Naive thymus-derived CD4-positive, alpha-beta T cell (primary cell): ENCODE data around the gene TEX264. TPM values are rescaled to one million over a fixed set of nuclear protein-coding genes. Genes with fewer than 3 reads are reported as not detected.

ENCODE experiments used
- ATAC-seq: fragments of 150-1000 bp; cut with Tn5 transposase; 2 replicates; pipeline ENCODE4 v1.10.0; 2021; ENCODE audit warnings: mild to moderate bottlenecking, moderate library complexity
- CTCF ChIA-PET: fragments of 350-600 bp; sonication (Branson Sonifier 250); formaldehyde crosslinking; loops from one replicate; lab custom pipeline; 2021; ENCODE audit warnings: antibody characterized with exemption; lab: Charles Lee
- POLR2A ChIA-PET: fragments of 350-600 bp; sonication (Branson Sonifier 250); formaldehyde crosslinking; loops from one replicate; lab custom pipeline; 2021; ENCODE audit warnings: antibody characterized with exemption, inconsistent platforms; lab: Charles Lee
- DNase-seq, 9 donors: peaks; one replicate each; pipeline versions ENCODE4 v3.0.0 to v3.0.0-alpha.2; 2020 to 2022; ENCODE audit warnings: mixed read lengths in 1 of 9
- H3K27ac ChIP-seq: one replicate; pipeline ENCODE4 v1.7.0; 2013; ENCODE audit warnings: mild to moderate bottlenecking, low read depth, low read length, moderate library complexity
- H3K27me3 ChIP-seq, 2 donors: one replicate each; pipeline ENCODE4 v1.7.0; 2013; ENCODE audit warnings: low read length in 2 of 2, mild to moderate bottlenecking in 2 of 2, moderate library complexity in 2 of 2; ENCODE audit not compliant: control insufficient read depth in 2 of 2, insufficient read depth in 2 of 2
- H3K36me3 ChIP-seq, 3 experiments: 1 replicate in 2 of 3; 2 replicates in 1 of 3; pipeline ENCODE4 v1.7.0; 2013; ENCODE audit warnings: low read length in 3 of 3, mild to moderate bottlenecking in 3 of 3, moderate library complexity in 1 of 3; ENCODE audit not compliant: insufficient read depth in 3 of 3, control insufficient read depth in 2 of 3
- H3K4me1 ChIP-seq, 2 donors: one replicate each; pipeline ENCODE4 v1.7.0; 2013; ENCODE audit warnings: low read length in 2 of 2, mild to moderate bottlenecking in 2 of 2, moderate library complexity in 1 of 2; ENCODE audit not compliant: control insufficient read depth in 2 of 2, insufficient read depth in 2 of 2
- H3K4me3 ChIP-seq: 2 replicates; pipeline ENCODE4 v1.7.0; 2013; ENCODE audit warnings: mild to moderate bottlenecking, low read length
- H3K9me3 ChIP-seq, 3 experiments: 1 replicate in 2 of 3; 2 replicates in 1 of 3; pipeline ENCODE4 v1.7.0; 2013; ENCODE audit warnings: low read length in 3 of 3; ENCODE audit not compliant: control insufficient read depth in 2 of 3
- H3K27ac Mint-ChIP-seq, 9 donors: one replicate each; pipeline ENCODE4 v1.8.0; 2020 to 2022; ENCODE audit warnings: mixed read lengths in 9 of 9, mild to moderate bottlenecking in 8 of 9, moderate library complexity in 5 of 9, inconsistent platforms in 2 of 9
- H3K27me3 Mint-ChIP-seq, 5 donors: one replicate each; pipeline ENCODE4 v1.8.0; 2021 to 2022; ENCODE audit warnings: mixed read lengths in 5 of 5, mild to moderate bottlenecking in 1 of 5
- H3K36me3 Mint-ChIP-seq, 5 donors: one replicate each; pipeline ENCODE4 v1.8.0; 2020 to 2022; ENCODE audit warnings: mixed read lengths in 5 of 5, mild to moderate bottlenecking in 3 of 5, inconsistent platforms in 1 of 5
- H3K4me1 Mint-ChIP-seq, 7 donors: one replicate each; pipeline ENCODE4 v1.8.0; 2020 to 2022; ENCODE audit warnings: mixed read lengths in 7 of 7, mild to moderate bottlenecking in 3 of 7, inconsistent platforms in 1 of 7
- H3K4me3 Mint-ChIP-seq, 10 donors: one replicate each; pipeline ENCODE4 v1.8.0; 2020 to 2022; ENCODE audit warnings: mild to moderate bottlenecking in 10 of 10, mixed read lengths in 10 of 10, moderate library complexity in 6 of 10, inconsistent platforms in 2 of 10
- H3K9me3 Mint-ChIP-seq, 11 donors: one replicate each; pipeline ENCODE4 v1.8.0; 2020 to 2022; ENCODE audit warnings: mixed read lengths in 11 of 11, mild to moderate bottlenecking in 4 of 11, inconsistent platforms in 1 of 11, moderate library complexity in 1 of 11
- intact Hi-C, 2 donors: fragments of 100-400 bp; cut with micrococcal nuclease; formaldehyde crosslinking; loops; one replicate each; pipeline ENCODE4 v1.15.1; 2023
- polyA plus RNA-seq, 2 donors: library from polyadenylated mRNA; unstranded; fragments of 300-500 nt; fragmentation: Illumina TruSeq; gene quantifications; one replicate each; pipeline ENCODE4 v1.2.3, GENCODE V29; 2021
- total RNA-seq, 6 experiments: library from RNA in 5 of 6; stranded (reverse) in 5 of 6; gene quantifications; 1 replicate in 5 of 6; 2 replicates in 1 of 6; pipeline ENCODE4 v1.2.3 and lab custom pipeline; 2021 to 2026

TEX264 gene
- 10 to 100 TPM; 34.4 to 65.0 (median 41.7) TPM for total RNA-seq
- 100 to 1,000 TPM in 1 of 2 donors, 10 to 100 TPM in 1; 92.9 to 115 TPM for polyA plus RNA-seq
- 35.0 reads per million, percentile 63 among the genes with 10 or more reads in this experiment for total RNA-seq (lab: John Stamatoyannopoulos, UW)

- Mint-ChIP-seq H3K9me3 (peaks cover 0 to 4% (median 0%) of the 10 kb centered on the region in 11 donors), H3K27ac (peak within 1 kb of the TSS; percentile 24 to 97 (median 93)), H3K27me3 (no peaks in the 10 kb centered on the region), H3K36me3 (peaks cover 4 to 22% (median 7%) of the 10 kb centered on the region in 5 donors), H3K4me3 (peak within 1 kb of the TSS; percentile 89 to 95 (median 92)), H3K4me1 (peaks cover 59 to 82% (median 73%) of the 10 kb centered on the region in 7 donors)
- Histone ChIP-seq H3K9me3 (no peaks in the 10 kb centered on the region), H3K4me1 (peaks cover 53 to 60% of the 10 kb centered on the region in 2 donors), H3K4me3 (peak within 1 kb of the TSS; percentile 94), H3K27ac (peak within 1 kb of the TSS; percentile 85), H3K36me3 (peaks cover 0 to 22% (median 0%) of the 10 kb centered on the region in 3 experiments), H3K27me3 (no peaks in the 10 kb centered on the region)
- intact Hi-C loops, result loop anchor here (1.0 to 5.0 kb wide), 17 partner anchors 11 to 1434 kb away; partner anchors contain the start of genes DUSP7 (in 2 of the 2), MANF (in 2 of the 2), PARP3 (in 2 of the 2) and RAD54L2 (in 2 of the 2)
- ATAC-seq (peak; percentile 90), DNase-seq (peak; percentile 90 to 98 (median 95))
- CTCF ChIA-PET, result interaction anchor here (0.6 to 9.5 kb wide), 7 partner anchors 12 to 170 kb away, joined by 3 to 137 read pairs (median 9); partner anchors contain the start of gene DCAF1
- POLR2A ChIA-PET, result interaction anchor here (0.7 to 5.1 kb wide), 8 partner anchors 10 to 1061 kb away, joined by 3 to 66 read pairs (median 4); partner anchors contain the start of gene DCAF1
Observed at GRCh38 chr3:51670823-51671733, at the start of gene TEX264. Gene TEX264, plus strand, starts transcription at chr3:51671252. Its CDS starts 3,053 bp downstream, at chr3:51674305.

GRCh38 chr3:51622413-51622812, 48.6 kb upstream of the TEX264 start:
- Mint-ChIP-seq H3K9me3 (no peaks in the 10 kb centered on the region), H3K27me3 (no peaks in the 10 kb centered on the region), H3K4me3 (no peak overlapping the region), H3K4me1 (peaks cover 9 to 32% (median 22%) of the 10 kb centered on the region in 7 donors), H3K27ac (peak overlapping the region in 2 of 9 donors; percentile 4 to 10), H3K36me3 (peaks cover 0 to 7% (median 2%) of the 10 kb centered on the region in 5 donors)
- Histone ChIP-seq H3K4me3 (no peak overlapping the region), H3K36me3 (peaks cover 0 to 10% (median 0%) of the 10 kb centered on the region in 3 experiments), H3K27ac (no peak overlapping the region), H3K4me1 (no peaks in the 10 kb centered on the region), H3K9me3 (no peaks in the 10 kb centered on the region), H3K27me3 (no peaks in the 10 kb centered on the region)
- no peak for ATAC-seq
- intact Hi-C loops, result no loop called here
- CTCF ChIA-PET, result interaction anchor here (0.5 kb wide), 1 partner anchor 67 kb away, joined by 3 read pairs; no protein-coding TSS in a partner anchor
- POLR2A ChIA-PET, result interaction anchor here (0.6 kb wide), 1 partner anchor 361 kb away, joined by 3 read pairs; no protein-coding TSS in a partner anchor
- no peak for DNase-seq

GRCh38 chr3:51622868-51623267, 48.2 kb upstream of the TEX264 start:
- ChIA-PET CTCF (interaction anchor here (0.5 kb wide), 1 partner anchor 66 kb away, joined by 3 read pairs; no protein-coding TSS in a partner anchor), POLR2A (interaction anchor here (0.6 to 0.8 kb wide), 2 partner anchors 24 to 361 kb away, joined by 3 read pairs; no protein-coding TSS in a partner anchor)
- ATAC-seq (no peak), DNase-seq (no peak)
- no peaks in the 10 kb centered on the region for H3K4me1 ChIP-seq
- H3K9me3 ChIP-seq, result no peaks in the 10 kb centered on the region
- H3K27ac ChIP-seq, result no peak overlapping the region
- H3K27me3 ChIP-seq, result no peaks in the 10 kb centered on the region
- H3K4me3 ChIP-seq, result no peak overlapping the region
- no peak overlapping the region for H3K4me3 Mint-ChIP-seq
- H3K27me3 Mint-ChIP-seq, result no peaks in the 10 kb centered on the region
- H3K36me3 Mint-ChIP-seq, result peaks cover 0 to 12% (median 6%) of the 10 kb centered on the region in 5 donors
- intact Hi-C loops, result no loop called here
- peaks cover 8 to 31% (median 21%) of the 10 kb centered on the region in 7 donors for H3K4me1 Mint-ChIP-seq
- H3K36me3 ChIP-seq, result peaks cover 0 to 14% (median 0%) of the 10 kb centered on the region in 3 experiments
- no peaks in the 10 kb centered on the region for H3K9me3 Mint-ChIP-seq
- H3K27ac Mint-ChIP-seq, result no peak overlapping the region

- no peaks in the 10 kb centered on the region for H3K9me3 ChIP-seq
- intact Hi-C loops, result no loop called here
- no peaks in the 10 kb centered on the region for H3K27me3 Mint-ChIP-seq
- no peak overlapping the region for H3K27ac ChIP-seq
- H3K9me3 Mint-ChIP-seq, result peaks cover 0 to 2% (median 0%) of the 10 kb centered on the region in 11 donors
- H3K27me3 ChIP-seq, result no peaks in the 10 kb centered on the region
- no peaks in the 10 kb centered on the region for H3K4me1 ChIP-seq
- ATAC-seq (no peak), DNase-seq (no peak)
- no peaks in the 10 kb centered on the region for H3K4me1 Mint-ChIP-seq
- peaks cover 20 to 54% (median 43%) of the 10 kb centered on the region in 5 donors for H3K36me3 Mint-ChIP-seq
- H3K27ac Mint-ChIP-seq, result no peak overlapping the region
- ChIA-PET POLR2A (no interaction called here), CTCF (interaction anchor here (1.0 to 1.4 kb wide), 2 partner anchors 44 to 52 kb away, joined by 3 read pairs; no protein-coding TSS in a partner anchor)
- no peak overlapping the region for H3K4me3 ChIP-seq
- H3K4me3 Mint-ChIP-seq, result no peak overlapping the region
- H3K36me3 ChIP-seq, result peaks cover 6 to 69% (median 7%) of the 10 kb centered on the region in 3 experiments
Observed at GRCh38 chr3:51630513-51630912, 40.5 kb upstream of the TEX264 start.

- no peak overlapping the region for H3K27ac ChIP-seq
- ChIA-PET CTCF (no interaction called here), POLR2A (no interaction called here)
- H3K4me3 Mint-ChIP-seq, result no peak overlapping the region
- peaks cover 6 to 64% (median 41%) of the 10 kb centered on the region in 5 donors for H3K36me3 Mint-ChIP-seq
- peaks cover 22 to 90% (median 31%) of the 10 kb centered on the region in 3 experiments for H3K36me3 ChIP-seq
- no peak for DNase-seq
- H3K27me3 Mint-ChIP-seq, result no peaks in the 10 kb centered on the region
- no peaks in the 10 kb centered on the region for H3K4me1 ChIP-seq
- intact Hi-C loops, result no loop called here
- H3K27ac Mint-ChIP-seq, result peak overlapping the region in 1 of 9 donors; percentile 36
- H3K4me3 ChIP-seq, result no peak overlapping the region
- H3K4me1 Mint-ChIP-seq, result peaks cover 0 to 3% (median 0%) of the 10 kb centered on the region in 7 donors
- no peaks in the 10 kb centered on the region for H3K27me3 ChIP-seq
- peaks cover 0 to 2% (median 0%) of the 10 kb centered on the region in 11 donors for H3K9me3 Mint-ChIP-seq
- no peak for ATAC-seq
- no peaks in the 10 kb centered on the region for H3K9me3 ChIP-seq
Observed at GRCh38 chr3:51637144-51637940, 33.7 kb upstream of the TEX264 start.
